A172 (cell line): ENCODE measurements around the gene DUS2. TPM values are rescaled to one million over a fixed set of nuclear protein-coding genes. Genes with fewer than 3 reads are reported as not detected.

ENCODE experiments used
- DNase-seq: peaks from one replicate; pipeline ENCODE4 v3.0.0-alpha.2; 2015; ENCODE audit warnings: low spot score
- total RNA-seq: library from RNA; depleted of rRNA; stranded (reverse); fragments of >200 nt; shearing (Covaris generic); gene quantifications from 2 replicates; pipeline ENCODE4 v1.2.3, GENCODE V29; 2014

Gene DUS2
- total RNA-seq, 1 experiment from 2014 or later: 12.9 TPM

GRCh38 chr16:68077866-68078700, 55.0 kb downstream of the DUS2 start:
- no peak for DNase-seq

DNA sequence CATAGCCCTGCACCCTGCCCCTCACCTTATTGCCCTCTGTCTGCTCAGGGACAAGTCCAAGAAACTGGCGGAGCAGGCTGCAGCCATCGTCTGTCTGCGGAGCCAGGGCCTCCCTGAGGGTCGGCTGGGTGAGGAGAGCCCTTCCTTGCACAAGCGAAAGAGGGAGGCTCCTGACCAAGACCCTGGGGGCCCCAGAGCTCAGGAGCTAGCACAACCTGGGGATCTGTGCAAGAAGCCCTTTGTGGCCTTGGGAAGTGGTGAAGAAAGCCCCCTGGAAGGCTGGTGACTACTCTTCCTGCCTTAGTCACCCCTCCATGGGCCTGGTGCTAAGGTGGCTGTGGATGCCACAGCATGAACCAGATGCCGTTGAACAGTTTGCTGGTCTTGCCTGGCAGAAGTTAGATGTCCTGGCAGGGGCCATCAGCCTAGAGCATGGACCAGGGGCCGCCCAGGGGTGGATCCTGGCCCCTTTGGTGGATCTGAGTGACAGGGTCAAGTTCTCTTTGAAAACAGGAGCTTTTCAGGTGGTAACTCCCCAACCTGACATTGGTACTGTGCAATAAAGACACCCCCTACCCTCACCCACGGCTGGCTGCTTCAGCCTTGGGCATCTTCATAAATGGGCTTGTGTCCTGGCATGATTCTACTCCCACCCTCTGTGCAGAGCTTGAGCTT, 55.8 kb downstream of the DUS2 start:
- DNase-seq: no peak

DNA sequence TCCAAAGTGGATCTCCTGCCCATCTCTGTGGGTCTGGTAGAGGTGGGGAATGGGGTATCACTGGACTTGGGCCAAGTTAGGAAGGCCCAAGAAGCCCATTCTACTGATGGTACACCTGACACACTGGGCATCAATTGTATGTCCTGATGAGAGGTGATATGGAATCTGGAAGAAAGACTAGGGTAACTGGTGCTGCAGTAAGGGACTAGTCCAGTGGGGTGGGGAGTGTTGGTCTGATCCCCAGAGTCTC, 56.2 kb downstream of the DUS2 start:
- DNase-seq: no peak

DNA sequence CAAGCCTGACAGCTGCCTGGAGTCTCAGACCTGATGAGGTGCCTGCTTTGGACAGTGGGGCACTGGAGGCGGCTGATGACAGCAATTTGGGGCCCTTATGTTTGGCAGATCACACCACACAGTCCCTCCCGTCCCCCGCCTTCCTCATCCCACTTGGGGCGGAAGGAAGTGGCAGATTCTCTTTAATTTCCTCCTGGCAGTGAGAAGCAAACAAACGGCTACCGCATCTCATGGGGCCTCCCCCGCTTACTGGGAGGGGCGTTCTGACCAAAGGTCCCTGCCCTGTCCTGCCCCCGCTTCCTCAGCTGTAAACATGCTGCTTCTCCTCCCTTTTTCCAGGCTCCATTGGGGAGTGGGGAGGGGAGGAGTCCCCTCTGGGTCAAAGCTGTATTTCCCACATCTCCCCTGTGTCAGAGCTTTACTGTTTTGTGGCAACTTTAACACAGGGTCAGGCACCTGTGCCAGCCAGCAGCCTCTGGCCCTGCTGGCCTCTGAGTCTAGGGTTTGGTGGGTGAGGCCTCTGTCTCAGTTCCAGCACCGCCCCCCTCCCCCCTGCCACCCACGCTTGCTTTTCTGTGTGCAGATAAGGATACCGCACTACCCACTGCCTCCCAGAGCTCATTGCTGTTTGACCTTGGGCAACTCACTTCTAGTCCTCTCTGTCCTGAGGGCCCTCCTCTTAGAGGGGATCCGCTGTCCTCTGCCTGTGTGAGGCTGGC, 56.7 kb downstream of the DUS2 start:
- DNase-seq: no peak

DNA sequence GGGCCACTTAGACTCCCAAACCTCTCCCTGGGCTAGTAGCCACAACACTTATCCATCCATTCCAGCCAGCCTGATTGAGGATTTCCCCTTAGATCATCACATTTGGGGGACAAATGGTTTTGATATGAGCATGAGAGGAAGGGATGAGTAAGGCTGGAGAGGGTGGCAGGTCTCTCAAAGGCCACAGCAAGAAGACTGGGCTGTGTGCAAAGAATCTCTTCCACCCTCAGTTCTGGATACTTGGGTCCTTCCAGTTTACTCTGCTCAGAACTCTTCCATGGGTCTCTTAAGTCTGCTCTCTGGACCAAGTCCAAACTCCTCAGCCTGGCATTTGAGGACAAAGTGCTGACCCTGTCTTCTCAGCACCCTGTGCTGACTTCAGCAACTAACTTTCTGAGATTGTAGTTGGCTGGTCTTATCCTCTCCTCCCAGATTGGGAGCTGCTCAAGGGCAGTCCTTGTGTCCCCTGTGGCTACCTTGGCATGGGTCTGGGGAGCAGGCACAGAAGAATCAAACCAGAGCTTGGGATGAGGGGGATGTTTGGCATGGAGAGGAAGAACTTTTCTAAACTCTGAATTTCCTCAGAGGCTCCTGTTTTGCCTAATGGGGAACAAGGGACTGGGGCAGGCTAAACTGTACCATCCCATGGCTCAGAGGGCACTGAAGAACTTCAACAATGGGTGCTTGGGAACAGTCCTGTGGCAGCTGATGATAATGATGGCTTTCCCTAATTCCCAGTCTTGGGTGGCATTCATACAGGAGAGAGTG, 59.0 kb downstream of the DUS2 start:
- DNase-seq: no peak

- no peak for DNase-seq
Measured at GRCh38 chr16:68082629-68083238, 59.6 kb downstream of the DUS2 start.

DNA sequence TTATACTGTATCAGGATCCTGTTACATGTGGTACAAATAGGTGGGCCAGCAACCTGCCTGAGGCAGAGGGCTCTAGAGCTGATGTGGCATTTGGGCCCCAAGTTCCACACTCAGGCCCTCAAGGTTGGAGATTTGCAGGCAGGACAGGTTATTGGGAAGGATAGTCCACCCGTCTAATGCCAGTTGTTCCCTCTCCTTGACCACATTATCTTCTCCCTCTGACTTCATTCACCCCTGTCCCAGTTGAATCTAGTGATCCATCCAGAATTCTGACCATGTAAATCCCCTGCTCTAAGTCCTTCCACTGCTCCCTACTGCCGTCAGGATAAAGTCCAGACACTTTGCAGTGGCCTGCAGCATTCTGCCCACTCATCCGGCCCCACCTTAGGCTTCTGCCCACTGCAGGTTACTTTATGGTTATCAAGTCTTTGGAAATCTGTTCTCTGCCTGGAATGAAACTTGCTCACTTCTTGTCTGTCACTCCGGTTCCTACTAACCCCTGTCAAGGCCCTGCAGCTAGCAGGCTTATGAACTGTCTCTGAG, 60.2 kb downstream of the DUS2 start:
- no peak for DNase-seq

DNA sequence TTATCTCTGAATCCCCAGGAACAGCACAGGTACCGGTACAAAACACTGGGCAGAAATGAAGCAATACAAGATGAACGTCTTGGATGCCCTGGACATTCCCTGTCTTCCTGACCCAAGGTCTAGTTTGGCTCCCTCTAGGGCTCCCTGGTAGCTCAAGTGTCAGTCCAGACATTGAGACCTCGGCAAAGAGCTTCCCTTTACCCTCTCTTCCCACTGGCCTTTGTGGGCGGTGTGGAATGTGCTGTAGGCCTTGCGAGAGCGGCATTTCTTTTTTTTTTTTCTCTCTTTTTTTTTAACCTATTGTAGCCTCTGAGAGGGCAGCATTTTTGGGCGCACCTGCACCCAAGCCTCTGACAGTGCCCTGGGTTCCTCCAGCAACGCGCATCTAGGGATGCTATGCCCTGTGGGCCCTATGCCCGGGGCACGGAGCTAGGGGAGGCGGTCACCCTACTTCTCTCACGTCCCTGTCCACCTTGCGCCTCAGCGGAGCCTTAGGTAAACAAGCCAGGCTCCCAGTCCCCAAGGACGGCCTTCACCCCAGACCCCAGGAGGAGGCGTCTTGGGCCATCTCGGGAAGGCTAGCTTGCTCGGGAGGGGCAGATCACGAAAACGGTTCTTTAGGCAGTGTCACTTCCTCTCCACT, 60.9 kb downstream of the DUS2 start:
- no peak for DNase-seq

- DNase-seq: peak; percentile 80
Measured at GRCh38 chr16:68084504-68085258, 61.6 kb downstream of the DUS2 start.

GRCh38 chr16:68085259-68086071, 62.4 kb downstream of the DUS2 start, which contains the start of gene NFATC3:
TSS of gene NFATC3 (plus strand) at chr16:68085370. CDS start at chr16:68085682, 312 bp downstream.
- no peak for DNase-seq

GRCh38 chr16:68086336-68086841, 63.3 kb downstream of the DUS2 start:
- DNase-seq: no peak

GRCh38 chr16:68086860-68087268, 63.8 kb downstream of the DUS2 start:
- DNase-seq: no peak

DNA sequence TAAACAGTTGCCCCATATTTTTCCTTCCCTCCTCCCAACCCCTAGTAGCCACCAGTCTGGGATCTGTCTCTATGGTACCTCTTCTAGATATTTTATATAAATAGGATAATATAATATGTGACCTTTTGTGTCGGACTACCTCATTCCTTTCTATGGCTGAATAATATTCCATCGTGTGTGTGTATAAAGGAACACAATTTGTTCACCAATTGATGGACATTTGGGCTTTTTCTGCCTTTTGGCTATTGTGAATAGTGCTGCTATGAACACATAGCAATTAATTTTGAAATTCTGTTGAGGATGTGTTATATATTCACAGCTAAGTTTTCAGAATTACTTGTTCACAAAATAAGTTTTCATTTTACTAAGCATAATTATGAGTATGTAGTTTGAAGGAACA, 64.6 kb downstream of the DUS2 start:
- DNase-seq: no peak

GRCh38 chr16:68088130-68088972, 65.3 kb downstream of the DUS2 start:
- no peak for DNase-seq

- no peak for DNase-seq
Measured at GRCh38 chr16:68089067-68089466, 66.0 kb downstream of the DUS2 start.

GRCh38 chr16:68090130-68090529, 67.0 kb downstream of the DUS2 start:
- no peak for DNase-seq

GRCh38 chr16:68090533-68090932, 67.4 kb downstream of the DUS2 start:
- no peak for DNase-seq
